SK-N-SH (cell line): Measurements from ENCODE around the gene IDH3A. TPM values are rescaled to one million over a fixed set of nuclear protein-coding genes. Genes with fewer than 3 reads are reported as not detected.

Experiments used
- CTCF ChIA-PET: fragments of 300-600, 350-600 bp; formaldehyde crosslinking; extraction: SDS; loops from one replicate; lab custom pipeline; 2021; lab: Yijun Ruan, JAX
- POLR2A ChIA-PET: fragments of 350-600 bp; sonication (Branson Sonifier 250); formaldehyde crosslinking; extraction: SDS; loops from one replicate; lab custom pipeline; 2020; ENCODE audit warnings: antibody characterized with exemption, inconsistent platforms; lab: Yijun Ruan, JAX
- DNase-seq: peaks from one replicate; pipeline ENCODE4 v3.0.0; 2012
- H2AFZ ChIP-seq: fragments of 200-600 bp; sonication (generic); 2 replicates; pipeline ENCODE4 v1.8.1; 2016; ENCODE audit warnings: antibody characterized with exemption, mild to moderate bottlenecking, low read depth
- H3F3A ChIP-seq: fragments of 200-600 bp; sonication (generic); replicated peaks from 2 replicates; pipeline ENCODE3; 2016; ENCODE audit warnings: antibody characterized with exemption, mild to moderate bottlenecking; ENCODE audit not compliant: insufficient read depth
- H3K27ac ChIP-seq, 2 experiments: fragments of 200-500 bp in 1 of 2; fragments of 200-600 bp in 1 of 2; sonication (Bioruptor generic) in 1 of 2; sonication (generic), shearing (Covaris generic) in 1 of 2; 2 replicates each; pipeline versions ENCODE4 v1.5.1 to v1.6.1; 2014 to 2016; ENCODE audit warnings: low read depth in 2 of 2, inconsistent platforms in 1 of 2, low read length in 1 of 2, mild to moderate bottlenecking in 1 of 2, mixed read lengths in 1 of 2
- H3K27me3 ChIP-seq: fragments of 200-600 bp; sonication (generic), shearing (Covaris generic); 2 replicates; pipeline ENCODE4 v1.6.1; 2016; ENCODE audit warnings: mixed run types; ENCODE audit not compliant: insufficient read depth
- H3K36me3 ChIP-seq, 2 experiments: fragments of 200-500 bp in 1 of 2; fragments of 200-600 bp in 1 of 2; sonication (Bioruptor generic) in 1 of 2; sonication (generic) in 1 of 2; replicated peaks in 1 of 2; 2 replicates each; pipeline versions ENCODE3 to v1.5.1; 2014 to 2016; ENCODE audit warnings: low read length in 1 of 2, mild to moderate bottlenecking in 1 of 2; ENCODE audit not compliant: insufficient read depth in 2 of 2, control insufficient read depth in 1 of 2
- H3K4me1 ChIP-seq, 2 experiments: fragments of 200-500 bp in 1 of 2; fragments of 200-600 bp in 1 of 2; sonication (Bioruptor generic) in 1 of 2; sonication (generic), shearing (Covaris generic) in 1 of 2; 2 replicates each; pipeline versions ENCODE4 v1.5.1 to v1.6.1; 2014 to 2016; ENCODE audit warnings: low read depth in 1 of 2, low read length in 1 of 2, mixed run types in 1 of 2; ENCODE audit not compliant: insufficient read depth in 2 of 2, control insufficient read depth in 1 of 2
- H3K4me2 ChIP-seq: fragments of 200-600 bp; sonication (generic), shearing (Covaris generic); 2 replicates; pipeline ENCODE4 v1.6.1; 2017; ENCODE audit warnings: mixed run types
- H3K4me3 ChIP-seq, 2 experiments: fragments of 200-500 bp in 1 of 2; fragments of 200-600 bp in 1 of 2; sonication (Bioruptor generic) in 1 of 2; sonication (generic), shearing (Covaris generic) in 1 of 2; 2 replicates each; pipeline versions ENCODE4 v1.5.1 to v1.8.1; 2014 to 2016; ENCODE audit warnings: low read depth in 2 of 2, inconsistent platforms in 1 of 2, low read length in 1 of 2, mild to moderate bottlenecking in 1 of 2, mixed read lengths in 1 of 2, moderate library complexity in 1 of 2
- H3K79me2 ChIP-seq: fragments of 200-600 bp; sonication (generic); 2 replicates; pipeline ENCODE4 v1.8.1; 2017; ENCODE audit warnings: mild to moderate bottlenecking; ENCODE audit not compliant: insufficient read depth
- H3K9ac ChIP-seq: fragments of 200-600 bp; sonication (generic); 2 replicates; pipeline ENCODE4 v1.6.1; 2017; ENCODE audit warnings: mixed run types
- H3K9me2 ChIP-seq: fragments of 200-600 bp; sonication (generic); 2 replicates; pipeline ENCODE4 v1.6.1; 2017; ENCODE audit warnings: mixed run types
- H3K9me3 ChIP-seq: fragments of 200-600 bp; sonication (generic); 2 replicates; pipeline ENCODE4 v1.6.1; 2017; ENCODE audit warnings: mixed run types, mild to moderate bottlenecking, moderate library complexity
- H4K20me1 ChIP-seq: fragments of 200-600 bp; sonication (generic); 2 replicates; pipeline ENCODE4 v1.6.1; 2017; ENCODE audit warnings: mild to moderate bottlenecking, mixed run types; ENCODE audit not compliant: insufficient read depth
- CHD2 ChIP-seq: fragments of 150-350 bp; IDR thresholded peaks from 2 replicates; pipeline ENCODE4 v1.6.1; 2018; ENCODE audit warnings: low read length; ENCODE audit not compliant: partially characterized antibody
- ELF1 ChIP-seq: IDR thresholded peaks from 2 replicates; pipeline ENCODE4 v1.4.0; 2012
- EZH2phosphoT487 ChIP-seq: fragments of 200-600 bp; sonication (generic); IDR thresholded peaks from 2 replicates; pipeline ENCODE4 v1.6.1; 2017; ENCODE audit warnings: low read depth, mixed run types, mild to moderate bottlenecking, antibody characterized with exemption, moderate library complexity, borderline replicate concordance
- FOXJ3 ChIP-seq: sonication (generic); formaldehyde crosslinking; IDR thresholded peaks from 2 replicates; pipeline ENCODE4 v1.5.1; 2020; ENCODE audit warnings: mild to moderate bottlenecking, missing genetic modification reagents
- GABPA ChIP-seq: IDR thresholded peaks from 2 replicates; pipeline ENCODE4 v1.4.0; 2012; ENCODE audit warnings: low read depth, mild to moderate bottlenecking
- NRF1 ChIP-seq: IDR thresholded peaks from 2 replicates; pipeline ENCODE4 v1.6.1; 2012; ENCODE audit warnings: low read depth, mild to moderate bottlenecking, low read length
- POLR2AphosphoS5 ChIP-seq: IDR thresholded peaks from 2 replicates; pipeline ENCODE4 v1.6.1; 2012; ENCODE audit warnings: low read depth, low read length
- RAD21 ChIP-seq: IDR thresholded peaks from 2 replicates; pipeline ENCODE4 v1.6.1; 2012; ENCODE audit warnings: mild to moderate bottlenecking, low read length
- RCOR1 ChIP-seq: fragments of 150-350 bp; IDR thresholded peaks from 2 replicates; pipeline ENCODE4 v1.6.1; 2017; ENCODE audit warnings: antibody characterized with exemption, low read length
- SMC3 ChIP-seq: IDR thresholded peaks from 2 replicates; pipeline ENCODE4 v1.6.1; 2012; ENCODE audit warnings: low read depth, low read length, improper control_type of control experiment
- TEAD4 ChIP-seq: IDR thresholded peaks from 2 replicates; pipeline ENCODE4 v1.4.0; 2012; ENCODE audit warnings: mild to moderate bottlenecking, borderline replicate concordance; ENCODE audit not compliant: insufficient read depth
- YY1 ChIP-seq: IDR thresholded peaks from 2 replicates; pipeline ENCODE4 v1.4.0; 2012; ENCODE audit warnings: low read depth, mild to moderate bottlenecking
- WGBS: methylation state at CpG from one replicate; pipeline ENCODE4 v1.1.6; 2017; ENCODE audit warnings: low lambda C conversion rate; 5-methylcytosine and 5-hydroxymethylcytosine counted together
- polyA plus RNA-seq, 3 experiments: library from polyadenylated mRNA; depleted of rRNA; stranded (reverse); fragments of >200 nt; gene quantifications; 2 replicates each; pipeline ENCODE4 v1.2.3, GENCODE V29; 2012
- TF ChIP-seq, protein P1 (sequence below): fragments of 200-600 bp; sonication (generic); IDR thresholded peaks from 2 replicates; pipeline ENCODE4 v1.6.1; 2017; ENCODE audit warnings: antibody characterized with exemption, mild to moderate bottlenecking, moderate library complexity
- TF ChIP-seq, protein P2 (sequence below): IDR thresholded peaks from 2 replicates; pipeline ENCODE4 v1.4.0; 2012; ENCODE audit warnings: low read depth
- TF ChIP-seq, protein P3 (sequence below): IDR thresholded peaks from 2 replicates; pipeline ENCODE4 v1.6.1; 2012; ENCODE audit warnings: mild to moderate bottlenecking, low read depth, low read length, moderate library complexity
- TF ChIP-seq, protein P4 (sequence below): IDR thresholded peaks from 2 replicates; pipeline ENCODE4 v1.4.0; 2012; ENCODE audit warnings: low read depth, borderline replicate concordance

The IDH3A gene
- polyA plus RNA-seq, 1 of the 3 experiments (the other 2 are of a cell fraction) = 33.2 TPM

DNA sequence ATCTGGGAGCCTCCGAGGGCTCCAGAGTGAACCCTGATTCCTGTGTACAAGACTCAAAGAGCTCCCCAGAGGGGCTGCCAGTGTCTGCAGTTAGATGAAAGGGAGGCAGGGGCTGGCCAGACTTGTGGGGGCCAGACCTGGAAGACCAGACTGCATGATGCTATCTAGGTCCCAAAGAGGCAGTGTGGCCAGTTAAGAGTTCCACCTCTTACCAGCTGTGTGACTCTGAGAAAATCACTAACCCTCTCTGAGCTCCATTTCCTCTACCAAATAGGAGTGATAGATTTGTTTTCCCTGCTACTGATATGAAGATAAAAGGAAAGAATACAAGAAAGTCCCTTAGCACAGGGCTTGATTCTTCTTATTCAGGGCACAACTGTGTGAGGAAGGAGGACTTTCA is 56.2 kb downstream of the IDH3A start:
- Histone ChIP-seq H3K27me3 (0 out of 2 replicates have a peak, but pooled peaks cover 8% of the 10 kb centered on the region), H3K4me1 (peaks cover 7 to 21% of the 10 kb centered on the region in 2 experiments; a peak in 3 of 4 replicates), H3K27ac (no peak overlapping the region), H3K4me3 (no peak overlapping the region), H3K4me2 (no peak overlapping the region), H3K79me2 (no peaks in the 10 kb centered on the region), H3K36me3 (no peaks in the 10 kb centered on the region), H3K9me2 (no peaks in the 10 kb centered on the region), H3K9ac (no peak overlapping the region), H4K20me1 (no peaks in the 10 kb centered on the region), H2AFZ (no peak overlapping the region), H3F3A (no peaks in the 10 kb centered on the region), H3K9me3 (no peaks in the 10 kb centered on the region)
- WGBS = no CpG with 5 or more reads among the region's 1 CpG
- TF ChIP-seq, protein P1, sequence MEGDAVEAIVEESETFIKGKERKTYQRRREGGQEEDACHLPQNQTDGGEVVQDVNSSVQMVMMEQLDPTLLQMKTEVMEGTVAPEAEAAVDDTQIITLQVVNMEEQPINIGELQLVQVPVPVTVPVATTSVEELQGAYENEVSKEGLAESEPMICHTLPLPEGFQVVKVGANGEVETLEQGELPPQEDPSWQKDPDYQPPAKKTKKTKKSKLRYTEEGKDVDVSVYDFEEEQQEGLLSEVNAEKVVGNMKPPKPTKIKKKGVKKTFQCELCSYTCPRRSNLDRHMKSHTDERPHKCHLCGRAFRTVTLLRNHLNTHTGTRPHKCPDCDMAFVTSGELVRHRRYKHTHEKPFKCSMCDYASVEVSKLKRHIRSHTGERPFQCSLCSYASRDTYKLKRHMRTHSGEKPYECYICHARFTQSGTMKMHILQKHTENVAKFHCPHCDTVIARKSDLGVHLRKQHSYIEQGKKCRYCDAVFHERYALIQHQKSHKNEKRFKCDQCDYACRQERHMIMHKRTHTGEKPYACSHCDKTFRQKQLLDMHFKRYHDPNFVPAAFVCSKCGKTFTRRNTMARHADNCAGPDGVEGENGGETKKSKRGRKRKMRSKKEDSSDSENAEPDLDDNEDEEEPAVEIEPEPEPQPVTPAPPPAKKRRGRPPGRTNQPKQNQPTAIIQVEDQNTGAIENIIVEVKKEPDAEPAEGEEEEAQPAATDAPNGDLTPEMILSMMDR = no peak
- TF ChIP-seq, protein P2, sequence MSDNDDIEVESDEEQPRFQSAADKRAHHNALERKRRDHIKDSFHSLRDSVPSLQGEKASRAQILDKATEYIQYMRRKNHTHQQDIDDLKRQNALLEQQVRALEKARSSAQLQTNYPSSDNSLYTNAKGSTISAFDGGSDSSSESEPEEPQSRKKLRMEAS = no peak
- TF ChIP-seq ELF1 (no peak), YY1 (no peak), RCOR1 (no peak), GABPA (no peak), NRF1 (no peak), FOXJ3 (CRISPR knock-in tag) (no peak), TEAD4 (no peak), POLR2AphosphoS5 (no peak), RAD21 (no peak), CHD2 (no peak), SMC3 (no peak), EZH2phosphoT487 (no peak)
- TF ChIP-seq, protein P3, sequence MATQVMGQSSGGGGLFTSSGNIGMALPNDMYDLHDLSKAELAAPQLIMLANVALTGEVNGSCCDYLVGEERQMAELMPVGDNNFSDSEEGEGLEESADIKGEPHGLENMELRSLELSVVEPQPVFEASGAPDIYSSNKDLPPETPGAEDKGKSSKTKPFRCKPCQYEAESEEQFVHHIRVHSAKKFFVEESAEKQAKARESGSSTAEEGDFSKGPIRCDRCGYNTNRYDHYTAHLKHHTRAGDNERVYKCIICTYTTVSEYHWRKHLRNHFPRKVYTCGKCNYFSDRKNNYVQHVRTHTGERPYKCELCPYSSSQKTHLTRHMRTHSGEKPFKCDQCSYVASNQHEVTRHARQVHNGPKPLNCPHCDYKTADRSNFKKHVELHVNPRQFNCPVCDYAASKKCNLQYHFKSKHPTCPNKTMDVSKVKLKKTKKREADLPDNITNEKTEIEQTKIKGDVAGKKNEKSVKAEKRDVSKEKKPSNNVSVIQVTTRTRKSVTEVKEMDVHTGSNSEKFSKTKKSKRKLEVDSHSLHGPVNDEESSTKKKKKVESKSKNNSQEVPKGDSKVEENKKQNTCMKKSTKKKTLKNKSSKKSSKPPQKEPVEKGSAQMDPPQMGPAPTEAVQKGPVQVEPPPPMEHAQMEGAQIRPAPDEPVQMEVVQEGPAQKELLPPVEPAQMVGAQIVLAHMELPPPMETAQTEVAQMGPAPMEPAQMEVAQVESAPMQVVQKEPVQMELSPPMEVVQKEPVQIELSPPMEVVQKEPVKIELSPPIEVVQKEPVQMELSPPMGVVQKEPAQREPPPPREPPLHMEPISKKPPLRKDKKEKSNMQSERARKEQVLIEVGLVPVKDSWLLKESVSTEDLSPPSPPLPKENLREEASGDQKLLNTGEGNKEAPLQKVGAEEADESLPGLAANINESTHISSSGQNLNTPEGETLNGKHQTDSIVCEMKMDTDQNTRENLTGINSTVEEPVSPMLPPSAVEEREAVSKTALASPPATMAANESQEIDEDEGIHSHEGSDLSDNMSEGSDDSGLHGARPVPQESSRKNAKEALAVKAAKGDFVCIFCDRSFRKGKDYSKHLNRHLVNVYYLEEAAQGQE = no peak
- TF ChIP-seq, protein P4, sequence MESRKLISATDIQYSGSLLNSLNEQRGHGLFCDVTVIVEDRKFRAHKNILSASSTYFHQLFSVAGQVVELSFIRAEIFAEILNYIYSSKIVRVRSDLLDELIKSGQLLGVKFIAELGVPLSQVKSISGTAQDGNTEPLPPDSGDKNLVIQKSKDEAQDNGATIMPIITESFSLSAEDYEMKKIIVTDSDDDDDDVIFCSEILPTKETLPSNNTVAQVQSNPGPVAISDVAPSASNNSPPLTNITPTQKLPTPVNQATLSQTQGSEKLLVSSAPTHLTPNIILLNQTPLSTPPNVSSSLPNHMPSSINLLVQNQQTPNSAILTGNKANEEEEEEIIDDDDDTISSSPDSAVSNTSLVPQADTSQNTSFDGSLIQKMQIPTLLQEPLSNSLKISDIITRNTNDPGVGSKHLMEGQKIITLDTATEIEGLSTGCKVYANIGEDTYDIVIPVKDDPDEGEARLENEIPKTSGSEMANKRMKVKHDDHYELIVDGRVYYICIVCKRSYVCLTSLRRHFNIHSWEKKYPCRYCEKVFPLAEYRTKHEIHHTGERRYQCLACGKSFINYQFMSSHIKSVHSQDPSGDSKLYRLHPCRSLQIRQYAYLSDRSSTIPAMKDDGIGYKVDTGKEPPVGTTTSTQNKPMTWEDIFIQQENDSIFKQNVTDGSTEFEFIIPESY = no peak
- ChIA-PET CTCF (interaction anchor here (1.0 to 8.2 kb wide), 9 partner anchors 11 to 247 kb away, joined by 3 to 68 read pairs (median 5); partner anchors contain the start of gene CIB2), POLR2A (interaction anchor here (0.5 kb wide), 1 partner anchor 94 kb away, joined by 5 read pairs; the partner anchor contains the start of gene SKIC8)
- DNase-seq = no peak
